Smooth muscle cell (in vitro differentiated cells): Measurements from ENCODE around the gene CEPT1. TPM values are rescaled to one million over a fixed set of nuclear protein-coding genes. Genes with fewer than 3 reads are reported as not detected.

Source experiments
- DNase-seq: peaks from one replicate; lab custom pipeline; 2025; ENCODE audit not compliant: unreplicated experiment; lab: John Stamatoyannopoulos, UW
- H2AFZ ChIP-seq: fragments of 200-600 bp; sonication (generic); 2 replicates; pipeline ENCODE4 v1.6.0; 2016; ENCODE audit warnings: antibody characterized with exemption, low read depth, mild to moderate bottlenecking
- H3F3A ChIP-seq: fragments of 200-600 bp; sonication (generic); 2 replicates; pipeline ENCODE4 v1.6.0; 2017; ENCODE audit warnings: antibody characterized with exemption, low read depth
- H3K27ac ChIP-seq: fragments of 200-600 bp; sonication (generic); 2 replicates; pipeline ENCODE4 v1.5.1; 2016; ENCODE audit warnings: low read depth, mild to moderate bottlenecking
- H3K27me3 ChIP-seq: fragments of 200-600 bp; sonication (generic); 2 replicates; pipeline ENCODE4 v1.6.1; 2016; ENCODE audit warnings: low read depth, mild to moderate bottlenecking
- H3K36me3 ChIP-seq: fragments of 200-600 bp; sonication (generic); 2 replicates; pipeline ENCODE4 v1.5.1; 2016; ENCODE audit warnings: low read depth
- H3K4me1 ChIP-seq: fragments of 200-600 bp; sonication (generic); 2 replicates; pipeline ENCODE4 v1.5.1; 2016; ENCODE audit warnings: low read depth
- H3K4me2 ChIP-seq: fragments of 200-600 bp; sonication (generic); 2 replicates; pipeline ENCODE4 v1.6.0; 2016; ENCODE audit warnings: mild to moderate bottlenecking
- H3K4me3 ChIP-seq: fragments of 200-600 bp; sonication (generic); 2 replicates; pipeline ENCODE4 v1.5.1; 2016; ENCODE audit warnings: mild to moderate bottlenecking
- H3K79me2 ChIP-seq: fragments of 200-600 bp; sonication (generic); 2 replicates; pipeline ENCODE4 v1.6.0; 2016; ENCODE audit warnings: low read depth, mild to moderate bottlenecking
- H3K9ac ChIP-seq: fragments of 200-600 bp; sonication (generic); 2 replicates; pipeline ENCODE4 v1.6.0; 2016; ENCODE audit warnings: low read depth
- H3K9me3 ChIP-seq: fragments of 200-600 bp; sonication (generic); replicated peaks from 2 replicates; pipeline ENCODE4 v1.5.1; 2016; ENCODE audit warnings: low read depth
- H4K20me1 ChIP-seq: fragments of 200-600 bp; sonication (generic); 2 replicates; pipeline ENCODE4 v1.6.0; 2016; ENCODE audit warnings: low read depth
- CTCF ChIP-seq: fragments of 200-600 bp; sonication (generic); IDR thresholded peaks from 2 replicates; pipeline ENCODE4 v1.5.1; 2017; ENCODE audit warnings: borderline replicate concordance, mild to moderate bottlenecking, antibody characterized with exemption; ENCODE audit not compliant: insufficient read depth, poor library complexity, severe bottlenecking
- WGBS: methylation state at CpG from one replicate; pipeline ENCODE4 v1.1.7; 2016; ENCODE audit warnings: low lambda C conversion rate; 5-methylcytosine and 5-hydroxymethylcytosine counted together
- polyA plus RNA-seq: library from polyadenylated mRNA; unstranded; fragments of >200 nt; fragmentation: Nextera tagmentation; extraction: Ambion mirVana; gene quantifications from 2 replicates; pipeline ENCODE4 v1.2.1, GENCODE V29; 2016
- total RNA-seq: library from RNA; depleted of rRNA; stranded (reverse); fragments of >200 nt; gene quantifications from 2 replicates; pipeline ENCODE4 v1.2.3, GENCODE V29; 2014

CEPT1 gene
- total and polyA plus RNA-seq, 2 experiments from 2014 or later = 19.4 to 36.8 TPM

GRCh38 chr1:111199881-111200801, 60.1 kb downstream of the CEPT1 start, which contains the start of gene DENND2D:
DENND2D (minus strand) TSS chr1:111200646; CDS start chr1:111200459, 187 bp downstream.
- H3K9ac ChIP-seq = no peak within 1 kb of the TSS
- no peaks in the 10 kb centered on the region for H3K4me1 ChIP-seq
- TF ChIP-seq CTCF = no peak
- no peak within 1 kb of the TSS for H3K27ac ChIP-seq
- no peak for DNase-seq
- no peak within 1 kb of the TSS for H3K4me2 ChIP-seq
- no peaks in the 10 kb centered on the region for H4K20me1 ChIP-seq
- no peaks in the 10 kb centered on the region for H3F3A ChIP-seq
- H3K27me3 ChIP-seq = no peaks in the 10 kb centered on the region
- no peaks in the 10 kb centered on the region for H3K79me2 ChIP-seq
- 95% methylated on average over 17 of the region's 17 CpGs for WGBS
- H2AFZ ChIP-seq = no peak within 1 kb of the TSS
- no peaks in the 10 kb centered on the region for H3K9me3 ChIP-seq
- H3K4me3 ChIP-seq = no peak within 1 kb of the TSS
- no peaks in the 10 kb centered on the region for H3K36me3 ChIP-seq

- WGBS = 96% methylated on average over 3 of the region's 3 CpGs
- no peaks in the 10 kb centered on the region for H3K79me2 ChIP-seq
- no peak for TF ChIP-seq CTCF
- no peak overlapping the region for H3K27ac ChIP-seq
- H3K27me3 ChIP-seq = no peaks in the 10 kb centered on the region
- no peaks in the 10 kb centered on the region for H3K36me3 ChIP-seq
- no peak for DNase-seq
- no peak overlapping the region for H2AFZ ChIP-seq
- H3K4me2 ChIP-seq = no peak overlapping the region
- H3K4me1 ChIP-seq = no peaks in the 10 kb centered on the region
- no peaks in the 10 kb centered on the region for H3F3A ChIP-seq
- no peaks in the 10 kb centered on the region for H3K9me3 ChIP-seq
- H3K4me3 ChIP-seq = no peak overlapping the region
- no peaks in the 10 kb centered on the region for H4K20me1 ChIP-seq
- no peak overlapping the region for H3K9ac ChIP-seq
These were observed 60.8 kb downstream of the CEPT1 start for GRCh38 chr1:111200802-111201161.

GRCh38 chr1:111201275-111202090, 61.5 kb downstream of the CEPT1 start:
- Histone ChIP-seq H3K9ac (no peak overlapping the region), H2AFZ (no peak overlapping the region), H3K79me2 (no peaks in the 10 kb centered on the region), H3K27ac (no peak overlapping the region), H3F3A (no peaks in the 10 kb centered on the region), H3K36me3 (no peaks in the 10 kb centered on the region), H4K20me1 (no peaks in the 10 kb centered on the region), H3K4me2 (no peak overlapping the region), H3K9me3 (no peaks in the 10 kb centered on the region), H3K27me3 (no peaks in the 10 kb centered on the region), H3K4me3 (no peak overlapping the region), H3K4me1 (no peaks in the 10 kb centered on the region)
- no peak for DNase-seq
- 85% methylated on average over 5 of the region's 5 CpGs for WGBS
- TF ChIP-seq CTCF = no peak
